ENCODE results near the gene ZCCHC14.
"Not testable (repeated sequence)": the region's sequence is repeated elsewhere in the genome, so short reads cannot be mapped to it uniquely, and the experiment has no call there.

The ZCCHC14 gene

DNA sequence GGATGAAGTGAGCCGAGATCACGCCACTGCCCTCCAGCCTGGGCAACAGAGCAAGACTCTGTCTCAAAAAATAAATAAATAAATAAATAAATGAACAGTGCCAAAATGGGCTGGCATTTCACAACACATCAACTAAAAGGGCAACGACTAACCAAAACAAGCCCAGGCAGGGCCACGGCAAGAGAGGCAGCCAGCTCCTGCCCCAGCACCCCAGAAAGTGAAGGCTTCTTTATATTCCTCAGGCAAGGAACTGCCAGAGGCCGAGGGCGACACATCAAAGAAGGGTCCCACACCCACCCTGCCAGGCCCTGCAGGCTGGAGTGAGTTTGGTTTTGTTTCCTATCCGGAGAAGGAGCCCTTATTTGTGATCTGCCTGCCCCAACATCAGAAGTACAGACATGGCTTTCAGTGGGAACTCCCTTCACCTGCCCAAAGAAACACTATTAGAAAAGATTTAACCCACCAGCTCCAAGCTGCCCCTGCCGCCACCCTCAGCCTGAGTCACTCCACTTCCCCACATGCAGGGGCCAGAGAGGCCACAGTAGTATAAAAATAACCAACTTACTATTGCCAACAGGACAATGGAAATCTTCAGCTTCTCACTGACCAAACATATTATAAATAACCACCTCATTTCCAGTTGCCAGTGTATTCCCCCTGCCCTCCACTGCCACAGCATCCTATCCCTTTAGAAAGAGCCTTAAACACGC, 117.2 kb downstream of the ZCCHC14 start:
- no peak for DNase-seq

GRCh38 chr16:87374313-87374712, 118.5 kb downstream of the ZCCHC14 start:
- DNase-seq = no peak

GRCh38 chr16:87372305-87372704, 120.5 kb downstream of the ZCCHC14 start:
- no peak for DNase-seq

GRCh38 chr16:87371261-87371866, 121.5 kb downstream of the ZCCHC14 start:
- DNase-seq = no peak

DNA sequence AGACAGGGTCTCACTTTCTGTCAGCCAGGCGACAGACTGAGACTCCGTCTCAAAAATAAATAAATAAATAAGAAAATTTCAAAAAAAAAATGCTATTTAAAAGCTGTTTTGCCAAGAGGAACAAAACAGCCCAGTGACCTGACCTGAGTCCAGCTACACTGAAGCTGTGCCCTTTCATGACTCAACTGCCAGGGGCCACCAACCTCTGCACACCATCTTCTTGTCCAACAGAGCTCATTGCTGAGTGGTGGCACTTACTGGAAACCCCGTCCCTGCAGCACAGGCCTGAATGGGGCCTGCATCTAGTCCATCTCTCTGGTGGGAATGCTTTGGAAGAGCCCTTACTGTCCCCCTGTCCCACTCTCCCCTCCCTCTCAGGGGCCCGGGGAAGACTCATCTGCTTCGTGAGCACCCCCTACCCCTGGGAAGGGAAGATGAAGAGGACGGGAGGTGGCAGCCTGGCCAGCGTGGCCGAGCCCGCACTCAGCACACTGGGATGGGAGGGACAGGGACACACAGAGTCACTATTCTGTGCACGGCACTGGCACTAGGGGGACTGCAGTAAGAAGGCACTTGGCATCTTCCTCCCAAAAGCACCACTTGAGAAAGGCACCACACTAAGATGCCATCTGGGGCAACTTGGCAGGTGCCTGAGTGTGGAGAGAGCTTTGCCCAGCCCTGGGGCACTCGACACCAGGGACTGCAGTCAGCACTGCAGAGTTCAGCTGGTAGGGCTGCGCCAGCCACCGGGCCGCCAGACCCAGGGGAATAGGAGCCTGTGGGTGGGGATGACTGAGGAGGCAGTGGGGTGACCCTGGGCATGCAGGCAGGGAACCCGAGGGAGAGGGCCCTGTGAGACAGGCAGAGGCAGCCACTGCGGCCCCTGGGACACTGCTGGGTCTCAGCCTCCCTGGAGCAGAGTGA, 122.8 kb downstream of the ZCCHC14 start:
- DNase-seq = no peak

DNA sequence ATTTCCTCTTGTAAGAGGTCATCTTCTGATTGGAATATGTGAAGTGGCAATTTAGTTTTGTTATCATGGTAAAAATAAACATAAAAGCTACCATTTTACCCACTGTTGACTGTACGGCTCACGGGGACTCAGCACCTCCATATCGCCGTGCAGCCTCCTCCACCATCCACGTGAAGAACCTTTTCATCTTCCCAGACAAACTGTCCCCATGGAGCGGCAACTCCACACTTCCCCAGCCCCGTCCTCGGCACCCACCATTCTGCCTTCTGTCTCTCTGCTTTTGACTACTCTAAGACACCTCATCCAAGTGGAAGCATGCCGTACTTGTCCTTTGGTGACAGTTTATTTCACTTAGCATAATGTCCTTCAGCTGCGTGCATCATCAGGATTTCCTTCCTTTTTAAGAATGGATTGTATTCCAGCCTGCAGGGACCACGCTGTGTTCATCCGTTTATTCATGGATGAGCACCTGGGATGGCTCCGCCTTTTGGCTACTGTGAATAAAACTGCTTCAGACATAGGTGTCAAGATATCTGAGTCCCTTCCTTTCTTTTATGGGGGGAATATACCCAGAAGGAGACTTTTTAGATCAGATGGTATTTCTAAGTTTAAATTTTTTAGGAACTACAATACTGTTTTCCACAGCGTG, 123.6 kb downstream of the ZCCHC14 start:
- no peak for DNase-seq

DNA sequence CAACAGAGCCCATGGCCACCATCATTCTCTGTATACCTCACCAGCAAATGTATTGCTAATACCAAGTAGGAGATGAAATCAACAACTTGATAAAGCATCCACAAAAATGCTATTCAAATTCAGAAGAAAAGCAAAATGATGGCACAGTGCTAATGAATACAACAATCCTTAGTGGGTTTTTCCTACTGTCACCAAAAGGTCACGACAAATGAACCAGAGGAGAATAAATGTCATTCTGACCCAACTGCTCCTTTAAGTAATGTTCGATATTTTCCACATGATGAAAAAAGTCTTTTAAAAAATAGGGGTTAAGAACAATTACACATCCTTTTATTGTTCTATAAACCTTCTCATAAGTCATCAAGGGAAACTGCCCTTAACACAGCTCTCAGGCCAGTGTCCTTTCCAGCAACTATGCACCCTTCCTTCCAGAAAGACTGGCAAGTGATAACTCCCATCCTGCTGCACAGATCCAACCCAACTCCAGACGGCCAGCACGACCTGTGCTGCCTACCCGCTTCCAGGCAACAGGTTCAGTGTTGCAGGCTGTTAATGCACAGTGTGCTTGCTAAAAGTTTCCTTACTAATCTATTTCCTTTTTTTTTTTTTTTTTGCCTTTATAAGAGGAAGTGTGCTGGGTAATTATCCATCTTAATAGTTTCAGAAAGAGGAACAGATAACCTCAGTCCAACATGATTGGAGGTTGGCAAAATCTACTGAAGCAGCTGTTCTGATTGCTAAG, 124.6 kb downstream of the ZCCHC14 start:
- DNase-seq = no peak

GRCh38 chr16:87367529-87367928, 125.3 kb downstream of the ZCCHC14 start:
- DNase-seq = no peak

GRCh38 chr16:87366930-87367329, 125.9 kb downstream of the ZCCHC14 start:
- no peak for DNase-seq

DNA sequence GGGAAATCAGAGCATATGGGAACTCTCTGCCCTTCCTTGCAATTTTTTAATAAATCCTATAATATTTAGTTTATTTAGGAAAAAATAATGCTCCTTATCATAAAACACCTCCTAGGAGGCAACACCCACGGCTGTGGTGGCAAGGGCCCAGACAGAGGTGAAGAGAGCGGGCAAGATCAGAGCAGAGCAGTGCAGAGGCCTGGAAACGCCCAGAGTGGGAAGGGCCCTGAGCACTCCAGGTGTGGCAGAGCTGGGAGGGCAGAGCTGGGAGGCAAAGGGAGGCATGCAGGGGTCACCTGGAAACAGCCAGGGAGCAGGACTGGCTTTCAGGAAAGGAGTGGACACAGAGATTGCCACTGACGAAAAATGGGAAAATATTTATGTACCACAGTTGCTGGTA, 126.5 kb downstream of the ZCCHC14 start:
- DNase-seq = no peak

DNA sequence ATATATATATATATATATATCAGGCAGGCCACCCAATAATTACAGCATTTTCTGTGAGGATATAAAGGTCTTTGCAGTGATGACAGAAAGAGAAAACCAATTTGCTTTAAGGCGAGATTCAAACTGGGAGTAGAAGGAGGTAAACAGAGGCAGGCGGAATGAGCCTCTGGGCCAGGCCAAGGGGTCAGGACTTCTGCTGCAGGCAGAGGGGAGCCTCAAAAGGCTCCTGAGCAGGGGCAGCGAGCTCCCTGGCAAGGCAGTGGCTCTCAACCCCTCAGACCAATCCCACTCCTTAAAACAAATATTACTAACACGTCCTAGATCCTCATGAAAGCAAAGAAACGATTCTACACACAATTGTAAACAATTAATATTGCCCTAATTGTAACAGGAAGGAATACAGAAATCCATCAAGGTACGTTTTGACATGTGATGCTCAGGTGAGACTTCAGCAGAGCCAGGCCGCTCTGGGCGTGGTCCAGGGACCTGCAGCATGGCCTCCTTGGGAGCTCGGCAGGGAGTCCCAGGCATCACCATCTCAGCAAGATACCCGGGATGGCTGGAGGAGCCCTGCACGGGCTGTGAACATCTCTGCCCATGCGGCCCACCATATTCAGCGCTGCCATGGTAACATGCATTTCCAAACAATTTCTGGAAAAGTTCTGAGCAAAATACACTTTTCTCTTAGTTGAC, 127.7 kb downstream of the ZCCHC14 start:
- DNase-seq = no peak

DNA sequence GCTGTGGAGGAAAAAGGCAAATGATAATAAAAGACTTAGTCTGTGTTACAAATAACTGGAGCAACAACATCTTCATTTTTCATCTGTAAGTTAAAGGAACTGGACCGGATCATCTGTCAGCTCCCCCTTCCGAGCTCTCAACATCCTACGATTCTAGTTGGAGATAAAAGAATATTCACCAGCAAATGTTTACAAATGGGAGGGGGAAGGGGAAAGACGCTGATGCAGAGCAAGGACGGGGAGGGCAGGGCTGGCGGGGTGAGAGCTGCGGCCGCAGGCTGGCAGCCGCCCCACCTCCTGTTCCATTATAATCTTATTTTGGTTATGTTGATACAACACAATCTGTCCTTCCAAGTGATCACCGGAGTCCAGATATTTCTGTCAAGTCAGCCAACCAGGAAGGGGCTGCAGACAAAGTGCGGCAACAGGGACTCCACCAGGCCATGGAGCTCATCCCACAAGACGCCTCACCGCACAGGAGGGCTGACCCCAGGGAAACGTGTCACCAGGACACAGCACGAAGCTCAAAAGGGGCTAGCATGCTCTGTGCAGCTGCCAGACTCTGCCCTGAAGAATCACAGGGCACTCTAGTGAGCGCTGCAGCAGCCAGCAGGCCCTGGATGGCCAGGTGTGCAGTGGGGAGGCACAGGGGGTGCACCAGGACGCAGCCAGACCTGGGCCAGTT, 128.9 kb downstream of the ZCCHC14 start:
- no peak for DNase-seq

- not testable (repeated sequence) for DNase-seq
These were observed 129.8 kb downstream of the ZCCHC14 start for GRCh38 chr16:87362828-87363559.

- DNase-seq = no peak
These were observed 130.8 kb downstream of the ZCCHC14 start for GRCh38 chr16:87361916-87362619.

DNA sequence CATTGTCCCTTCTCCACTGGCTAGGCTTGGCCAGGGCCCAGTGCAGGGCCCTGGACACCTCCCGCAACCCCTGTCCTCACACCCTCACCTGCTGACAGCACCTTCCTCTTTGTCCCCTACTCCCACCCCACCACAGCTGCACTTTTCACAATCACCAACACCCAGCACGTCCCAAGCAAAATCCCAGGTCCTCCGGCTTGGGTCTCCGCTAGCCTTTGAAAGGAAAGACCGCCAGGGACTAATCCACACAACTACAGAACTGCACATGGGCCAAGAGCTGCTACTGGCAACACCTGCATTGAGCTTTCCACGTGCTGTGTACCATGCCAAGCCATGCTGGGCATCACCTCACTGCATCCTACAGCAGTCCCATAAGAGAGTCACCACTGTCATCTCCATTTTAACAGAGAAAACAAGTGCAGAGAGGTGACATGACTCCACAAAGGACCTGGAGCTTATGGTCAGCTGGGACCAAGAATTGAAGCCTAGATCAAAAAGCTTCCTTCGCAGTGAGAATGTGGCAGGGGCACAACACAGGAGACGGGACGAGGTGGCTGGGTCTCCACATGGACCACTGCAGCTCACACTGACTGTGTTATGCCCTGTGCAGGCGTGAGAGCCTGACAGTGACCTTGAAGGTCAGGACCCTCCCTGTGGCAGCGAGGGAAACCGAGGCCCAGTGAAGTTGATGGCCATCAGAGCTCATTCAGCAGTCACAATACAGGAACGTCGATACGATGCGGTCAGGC, 131.8 kb downstream of the ZCCHC14 start:
- no peak for DNase-seq

DNA sequence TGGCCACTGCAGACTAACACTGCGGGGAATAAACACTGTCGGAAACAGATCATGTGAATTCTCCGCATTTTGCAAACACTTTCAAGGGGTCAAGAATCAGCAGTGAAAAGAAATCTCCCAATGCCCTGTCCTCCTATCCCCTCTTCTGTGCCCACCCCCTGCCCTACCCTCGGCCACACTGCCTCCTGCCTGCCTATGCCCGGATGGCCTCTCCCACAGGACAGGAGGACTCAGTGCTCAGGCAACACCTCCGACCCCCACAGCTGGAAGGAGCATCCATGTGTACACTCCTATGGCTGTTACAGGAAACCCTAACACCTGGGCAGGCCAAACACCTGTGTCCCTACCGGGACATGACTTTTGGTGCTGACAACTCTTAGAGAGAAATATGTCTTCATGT, 133.7 kb downstream of the ZCCHC14 start:
- DNase-seq = no peak

DNA sequence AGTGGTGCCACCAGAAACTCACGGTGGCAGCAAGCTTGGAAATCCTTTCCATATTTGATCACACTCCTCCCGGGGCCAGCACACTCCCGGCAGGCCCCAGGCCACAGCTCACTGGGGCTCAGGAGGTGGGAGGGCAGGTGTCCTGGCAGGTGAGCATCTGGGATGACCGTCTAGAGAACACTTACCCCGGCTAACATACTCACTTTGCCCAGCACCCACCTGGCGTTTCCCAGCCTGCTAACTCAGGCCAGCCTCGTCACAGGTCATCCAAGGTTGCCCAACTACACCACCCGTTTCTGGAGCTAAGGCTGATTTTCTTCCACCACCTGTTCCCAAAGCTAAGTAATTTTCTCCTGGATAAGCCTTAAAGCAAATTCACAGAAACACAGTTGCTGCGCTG, 134.1 kb downstream of the ZCCHC14 start:
- DNase-seq = no peak

DNA sequence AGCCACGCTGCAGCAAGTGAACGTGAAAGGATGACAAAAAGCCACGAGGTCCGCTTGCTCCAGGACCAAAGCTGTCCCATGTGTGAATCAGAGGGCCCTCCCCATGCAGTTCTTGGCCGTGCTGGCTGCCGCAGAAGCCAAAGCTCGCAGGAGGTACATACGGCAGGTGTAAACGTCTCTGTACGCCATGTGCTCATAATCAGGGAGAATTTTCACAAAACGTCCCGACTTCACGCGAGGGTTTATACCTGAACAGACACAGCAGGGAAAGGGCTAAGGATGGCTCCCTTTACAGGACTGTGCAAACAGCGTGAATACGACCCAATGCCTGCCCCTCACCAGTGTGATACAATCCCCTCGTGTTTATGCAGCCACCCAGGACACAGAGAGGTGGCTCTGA, 134.6 kb downstream of the ZCCHC14 start:
- no peak for DNase-seq

- no peak for DNase-seq
These were observed 136.4 kb downstream of the ZCCHC14 start for GRCh38 chr16:87356491-87356853.
